Type B pancreatic cell (in vitro differentiated cells): Measurements from ENCODE around the gene SFSWAP. TPM values are rescaled to one million over a fixed set of nuclear protein-coding genes. Genes with fewer than 3 reads are reported as not detected.
"Not testable (repeated sequence)": the region's sequence is repeated elsewhere in the genome, so short reads cannot be mapped to it uniquely, and the experiment has no call there.

ENCODE experiments used
- DNase-seq: peaks from one replicate; pipeline ENCODE4 v3.0.0; 2021; ENCODE audit warnings: mixed read lengths; ENCODE audit not compliant: unreplicated experiment; ENCODE audit errors: extremely low spot score
- H3K27ac Mint-ChIP-seq: 2 replicates; pipeline ENCODE4 v1.8.0; 2021; ENCODE audit warnings: mild to moderate bottlenecking, mixed read lengths
- H3K27me3 Mint-ChIP-seq: 2 replicates; pipeline ENCODE4 v1.8.0; 2021; ENCODE audit warnings: mixed read lengths
- H3K36me3 Mint-ChIP-seq: 2 replicates; pipeline ENCODE4 v1.8.0; 2021; ENCODE audit warnings: mixed read lengths
- H3K4me1 Mint-ChIP-seq: one replicate; pipeline ENCODE4 v1.8.0; 2021; ENCODE audit warnings: mixed read lengths; ENCODE audit not compliant: unreplicated experiment
- H3K4me3 Mint-ChIP-seq: 2 replicates; pipeline ENCODE4 v1.8.0; 2021; ENCODE audit warnings: mild to moderate bottlenecking, mixed read lengths
- H3K9me3 Mint-ChIP-seq: 2 replicates; pipeline ENCODE4 v1.8.0; 2021; ENCODE audit warnings: mixed read lengths
- total RNA-seq: library from RNA; stranded (reverse); gene quantifications from 2 replicates; pipeline ENCODE4 v1.2.1, GENCODE V29; 2021; ENCODE audit warnings: low replicate concordance
- TF ChIP-seq, protein P1 (sequence below): fragments of 200-600 bp; sonication (generic); conservative IDR thresholded peaks from 2 replicates; pipeline ENCODE4 v1.5.0; 2021; ENCODE audit warnings: antibody characterized with exemption, mild to moderate bottlenecking

Gene SFSWAP
- total RNA-seq, 1 donor from 2014 or later, result 59.3 TPM

- TF ChIP-seq, protein P1, sequence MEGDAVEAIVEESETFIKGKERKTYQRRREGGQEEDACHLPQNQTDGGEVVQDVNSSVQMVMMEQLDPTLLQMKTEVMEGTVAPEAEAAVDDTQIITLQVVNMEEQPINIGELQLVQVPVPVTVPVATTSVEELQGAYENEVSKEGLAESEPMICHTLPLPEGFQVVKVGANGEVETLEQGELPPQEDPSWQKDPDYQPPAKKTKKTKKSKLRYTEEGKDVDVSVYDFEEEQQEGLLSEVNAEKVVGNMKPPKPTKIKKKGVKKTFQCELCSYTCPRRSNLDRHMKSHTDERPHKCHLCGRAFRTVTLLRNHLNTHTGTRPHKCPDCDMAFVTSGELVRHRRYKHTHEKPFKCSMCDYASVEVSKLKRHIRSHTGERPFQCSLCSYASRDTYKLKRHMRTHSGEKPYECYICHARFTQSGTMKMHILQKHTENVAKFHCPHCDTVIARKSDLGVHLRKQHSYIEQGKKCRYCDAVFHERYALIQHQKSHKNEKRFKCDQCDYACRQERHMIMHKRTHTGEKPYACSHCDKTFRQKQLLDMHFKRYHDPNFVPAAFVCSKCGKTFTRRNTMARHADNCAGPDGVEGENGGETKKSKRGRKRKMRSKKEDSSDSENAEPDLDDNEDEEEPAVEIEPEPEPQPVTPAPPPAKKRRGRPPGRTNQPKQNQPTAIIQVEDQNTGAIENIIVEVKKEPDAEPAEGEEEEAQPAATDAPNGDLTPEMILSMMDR, result no peak
- Mint-ChIP-seq H3K4me1 (no peaks in the 10 kb centered on the region), H3K36me3 (no peaks in the 10 kb centered on the region), H3K4me3 (no peak overlapping the region), H3K9me3 (no peaks in the 10 kb centered on the region), H3K27ac (no peak overlapping the region), H3K27me3 (peaks cover 14% of the 10 kb centered on the region)
- no peak for DNase-seq
These were observed 10.6 kb upstream of the SFSWAP start for GRCh38 chr12:131700271-131700670.

DNA sequence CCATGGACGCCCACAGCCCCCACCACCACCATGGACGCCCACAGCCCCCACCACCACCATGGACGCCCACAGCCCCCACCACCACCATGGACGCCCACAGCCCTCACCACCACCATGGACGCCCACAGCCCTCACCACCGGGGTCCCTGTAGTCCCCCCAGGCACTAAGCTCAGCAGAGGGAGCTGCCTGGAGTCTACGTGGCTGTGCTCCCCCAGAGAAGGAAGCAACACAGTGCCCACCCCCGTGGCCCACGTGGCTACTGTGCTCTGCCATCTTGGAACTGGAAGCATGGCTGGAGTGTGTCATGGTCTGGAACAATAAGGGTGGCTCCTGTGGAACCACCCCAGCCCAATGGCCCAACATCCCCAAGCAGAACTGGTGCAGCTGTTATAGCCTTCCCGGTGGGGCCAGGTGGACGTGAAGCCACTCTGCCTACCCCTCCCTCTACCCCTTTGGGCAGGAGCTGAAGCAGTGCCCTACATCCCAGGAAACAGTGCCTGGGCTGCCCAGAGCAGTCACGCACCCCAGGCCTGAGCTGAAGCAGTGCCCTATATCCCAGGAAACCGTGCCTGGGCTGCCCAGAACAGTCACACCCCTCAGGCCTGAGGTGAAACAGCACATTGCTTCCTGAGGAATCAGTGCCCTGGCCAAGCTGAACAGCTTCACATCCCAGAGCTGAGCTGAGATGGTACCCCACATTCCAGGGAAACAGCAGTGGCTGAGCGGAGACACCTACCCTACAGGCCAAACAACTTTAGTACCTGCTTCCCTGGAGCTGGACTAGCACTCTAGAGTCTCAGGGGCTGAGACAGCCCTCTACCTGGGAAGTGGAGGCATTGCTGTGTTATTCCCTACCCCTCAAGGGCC is 9.0 kb upstream of the SFSWAP start:
- no peak overlapping the region for H3K27ac Mint-ChIP-seq
- TF ChIP-seq, protein P1, result no peak
- no peaks in the 10 kb centered on the region for H3K4me1 Mint-ChIP-seq
- DNase-seq, result peak; percentile 66
- H3K27me3 Mint-ChIP-seq, result peaks cover 18% of the 10 kb centered on the region
- no peaks in the 10 kb centered on the region for H3K9me3 Mint-ChIP-seq
- H3K36me3 Mint-ChIP-seq, result no peaks in the 10 kb centered on the region
- H3K4me3 Mint-ChIP-seq, result no peak overlapping the region

GRCh38 chr12:131702573-131702877 is 8.4 kb upstream of the SFSWAP start:
- H3K4me3 Mint-ChIP-seq, result no peak overlapping the region
- H3K27ac Mint-ChIP-seq, result no peak overlapping the region
- no peaks in the 10 kb centered on the region for H3K36me3 Mint-ChIP-seq
- TF ChIP-seq, protein P1, result no peak
- peak; percentile 53 for DNase-seq
- H3K4me1 Mint-ChIP-seq, result no peaks in the 10 kb centered on the region
- no peaks in the 10 kb centered on the region for H3K9me3 Mint-ChIP-seq
- H3K27me3 Mint-ChIP-seq, result peaks cover 18% of the 10 kb centered on the region

DNA sequence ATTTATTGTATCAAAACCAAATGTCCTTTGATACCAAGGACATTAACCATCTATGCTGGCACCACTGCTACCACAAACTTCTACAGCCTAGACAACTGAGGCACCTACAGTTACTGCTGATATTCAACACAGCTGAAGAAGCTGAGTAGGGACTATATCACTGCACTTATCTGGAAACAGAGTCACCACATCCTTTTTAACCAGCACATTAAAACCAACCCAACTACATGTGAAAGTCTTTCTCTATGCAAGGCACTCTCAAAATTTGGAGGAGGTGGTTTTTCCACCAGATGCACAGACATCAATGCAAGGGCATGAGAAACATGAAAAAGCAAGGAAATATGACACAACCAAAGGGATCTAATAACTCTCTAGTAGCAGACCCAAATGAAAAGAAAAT is 7.7 kb upstream of the SFSWAP start:
- Mint-ChIP-seq H3K27ac (no peak overlapping the region), H3K27me3 (peaks cover 22% of the 10 kb centered on the region), H3K36me3 (no peaks in the 10 kb centered on the region), H3K9me3 (no peaks in the 10 kb centered on the region), H3K4me1 (no peaks in the 10 kb centered on the region), H3K4me3 (no peak overlapping the region)
- TF ChIP-seq, protein P1, result no peak
- DNase-seq, result no peak

DNA sequence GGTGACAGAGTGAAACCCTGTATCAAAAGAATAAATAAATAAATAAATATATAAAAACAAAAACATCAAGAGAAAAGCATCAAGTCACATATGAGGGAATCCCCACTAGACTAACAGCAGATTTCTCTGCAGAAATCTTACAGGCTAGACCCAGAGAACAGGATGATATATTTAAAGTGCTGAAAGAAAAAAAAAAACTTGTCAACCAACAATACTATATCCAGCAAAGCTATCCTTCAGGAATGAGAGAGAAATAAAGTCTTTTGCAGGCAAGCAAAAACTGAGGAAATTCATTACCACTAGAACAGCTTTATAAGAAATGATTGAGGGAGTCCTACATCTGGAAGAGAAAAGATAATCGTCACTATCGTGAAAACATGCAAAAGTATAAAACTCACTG is 6.4 kb upstream of the SFSWAP start:
- Mint-ChIP-seq H3K36me3 (no peaks in the 10 kb centered on the region), H3K9me3 (peaks cover 3% of the 10 kb centered on the region), H3K4me1 (peaks cover 2% of the 10 kb centered on the region), H3K27me3 (peaks cover 18% of the 10 kb centered on the region), H3K27ac (no peak overlapping the region), H3K4me3 (no peak overlapping the region)
- TF ChIP-seq, protein P1, result no peak
- no peak for DNase-seq

- H3K9me3 Mint-ChIP-seq, H3K36me3 Mint-ChIP-seq, H3K4me1 Mint-ChIP-seq, H3K4me3 Mint-ChIP-seq, DNase-seq, H3K27ac Mint-ChIP-seq: not testable (repeated sequence)
- peaks cover 12% of the 10 kb centered on the region for H3K27me3 Mint-ChIP-seq
These were observed 4.2 kb upstream of the SFSWAP start for GRCh38 chr12:131706709-131707108.
